ENCODE data around the gene HSD17B3.
"Not testable (repeated sequence)": the region's sequence is repeated elsewhere in the genome, so short reads cannot be mapped to it uniquely, and the experiment has no call there.

Gene HSD17B3

GRCh38 chr9:96306958-96307357, 5.0 kb upstream of the HSD17B3 start:
- DNase-seq (ENCODE audit: low read depth): not testable (repeated sequence)

- DNase-seq (ENCODE audit: low read depth): no peak
Measured at GRCh38 chr9:96305171-96305570, 3.2 kb upstream of the HSD17B3 start.

DNA sequence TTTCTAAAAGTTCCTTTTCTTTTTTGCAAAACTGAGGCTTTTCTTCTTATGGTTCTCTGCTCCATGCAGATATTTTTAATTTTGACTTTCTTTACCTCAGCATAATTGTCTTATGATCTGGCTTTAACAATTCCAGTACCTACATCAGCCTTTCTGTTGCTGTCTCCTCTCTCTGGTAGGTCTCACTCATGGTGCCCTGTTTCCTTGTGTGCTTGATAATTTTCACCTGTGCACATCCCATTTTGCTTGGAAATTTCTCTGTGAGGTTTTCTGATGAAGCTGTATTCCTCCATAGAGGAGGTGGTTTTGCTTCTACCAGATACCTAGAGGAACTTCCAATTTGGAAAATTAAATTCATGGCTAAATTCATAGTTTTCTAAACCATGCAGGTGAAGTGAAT, 2.3 kb upstream of the HSD17B3 start:
- DNase-seq (ENCODE audit: low read depth): no peak

- DNase-seq (ENCODE audit: low read depth): no peak
Measured at GRCh38 chr9:96299823-96300222, 2.2 kb downstream of the HSD17B3 start.

DNA sequence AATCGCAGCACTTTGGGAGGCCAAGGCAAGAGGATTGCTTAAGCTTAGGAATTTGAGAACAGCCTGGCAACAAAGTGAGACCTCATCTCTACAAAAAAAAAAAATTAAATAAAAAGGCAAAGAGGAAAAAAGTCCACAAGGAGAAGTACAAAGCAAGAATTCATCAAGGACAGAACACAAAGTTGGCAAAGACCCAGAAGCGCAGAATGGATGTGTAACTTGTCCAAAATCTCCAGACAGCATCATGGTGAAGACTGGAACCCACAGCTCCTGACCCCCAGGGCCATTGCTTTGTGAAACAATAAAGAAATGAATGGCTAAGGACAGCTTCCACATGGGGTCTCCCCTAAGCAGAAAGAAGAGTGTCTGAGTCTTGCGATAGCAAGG, 7.8 kb downstream of the HSD17B3 start:
- DNase-seq (ENCODE audit: low read depth): no peak

- no peak for DNase-seq (ENCODE audit: low read depth)
Measured at GRCh38 chr9:96293498-96294158, 8.3 kb downstream of the HSD17B3 start.

DNA sequence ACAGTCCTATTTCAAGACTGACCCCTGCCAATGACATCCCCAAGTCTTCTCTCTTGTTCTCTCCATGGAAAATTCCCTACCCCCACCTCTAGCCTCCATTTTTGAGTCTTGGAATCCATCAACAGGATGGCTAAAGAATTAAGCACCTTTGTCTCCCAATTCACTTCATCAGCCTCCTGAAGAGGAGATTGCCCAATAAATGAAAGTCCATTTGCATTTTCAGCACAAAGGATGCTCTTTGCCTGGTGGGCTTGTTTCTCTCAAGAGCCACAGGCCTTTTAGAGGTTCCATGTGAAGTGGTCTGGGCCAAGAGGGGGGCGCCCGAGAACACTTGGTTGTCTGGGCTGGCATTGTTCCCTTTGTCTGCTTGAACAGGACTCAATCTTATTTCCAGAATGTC, 12.6 kb downstream of the HSD17B3 start:
- no peak for DNase-seq (ENCODE audit: low read depth)

DNA sequence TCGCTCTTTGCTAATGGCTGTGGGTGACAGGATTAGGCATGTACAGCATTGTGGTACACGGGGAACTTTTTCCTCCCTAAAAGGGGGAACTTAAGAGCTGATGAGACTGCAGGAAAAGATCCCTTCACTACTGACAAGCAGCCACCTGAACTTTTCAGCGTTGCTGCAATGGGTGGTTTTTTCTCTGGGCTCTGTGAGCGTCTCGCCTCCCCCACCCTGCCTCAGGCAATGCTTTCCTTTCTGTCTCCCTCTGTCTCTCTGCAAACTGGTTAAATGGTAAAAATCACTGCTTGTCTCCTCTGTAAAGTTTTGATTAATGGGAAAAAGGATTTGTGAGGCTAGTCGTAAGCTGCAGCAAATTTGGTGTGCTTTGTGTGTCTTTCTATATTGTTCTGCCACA, 20.3 kb downstream of the HSD17B3 start:
- no peak for DNase-seq (ENCODE audit: low read depth)

DNA sequence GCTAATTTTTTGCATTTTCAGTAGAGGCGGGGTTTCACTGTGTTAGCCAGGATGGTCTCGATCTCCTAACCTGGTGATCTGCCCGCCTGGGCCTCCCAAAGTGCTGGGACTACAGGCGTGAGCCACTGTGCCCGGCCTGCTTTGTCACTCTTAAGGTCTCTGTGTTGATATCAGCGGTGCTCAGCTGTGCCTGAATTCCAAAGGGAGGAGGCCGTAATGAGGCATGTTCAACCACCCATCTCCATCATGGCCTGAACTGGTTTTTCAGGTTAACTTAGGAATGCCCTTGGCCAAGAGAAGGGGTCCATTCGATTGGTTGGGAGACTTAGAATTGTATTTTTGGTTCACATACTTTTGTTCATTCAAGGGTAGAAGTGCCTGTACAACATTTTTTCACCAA, 22.0 kb downstream of the HSD17B3 start:
- DNase-seq (ENCODE audit: low read depth): no peak

GRCh38 chr9:96274939-96275338, 27.0 kb downstream of the HSD17B3 start:
- no peak for DNase-seq (ENCODE audit: low read depth)

- no peak for DNase-seq (ENCODE audit: low read depth)
Measured at GRCh38 chr9:96270236-96270744, 31.7 kb downstream of the HSD17B3 start.

GRCh38 chr9:96258967-96259366, 43.0 kb downstream of the HSD17B3 start:
- DNase-seq (ENCODE audit: low read depth): no peak

GRCh38 chr9:96256800-96257199, 45.2 kb downstream of the HSD17B3 start:
- no peak for DNase-seq (ENCODE audit: low read depth)

GRCh38 chr9:96255698-96256097, 46.3 kb downstream of the HSD17B3 start:
- DNase-seq (ENCODE audit: low read depth): no peak

GRCh38 chr9:96253059-96253696, 48.8 kb downstream of the HSD17B3 start:
- no peak for DNase-seq (ENCODE audit: low read depth)

DNA sequence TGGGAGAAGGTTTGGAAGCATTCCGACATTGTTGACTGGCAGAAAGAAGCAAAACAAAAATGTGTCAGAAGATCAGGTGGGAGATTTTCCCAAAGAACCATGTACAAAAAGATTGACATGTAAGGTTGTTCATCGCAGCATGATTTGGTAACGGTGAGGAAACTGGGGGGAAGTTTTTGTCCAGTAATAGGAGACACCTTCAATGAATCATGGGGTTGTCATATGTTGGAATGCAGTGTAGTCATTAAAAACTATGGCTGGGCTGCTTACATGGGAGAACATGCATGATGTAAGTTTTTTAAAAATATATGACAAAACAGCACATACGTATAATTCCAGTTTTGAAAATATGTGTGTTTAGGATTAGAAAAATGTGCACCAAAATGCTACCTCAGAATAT, 50.5 kb downstream of the HSD17B3 start:
- DNase-seq (ENCODE audit: low read depth): no peak

GRCh38 chr9:96249746-96250145, 52.2 kb downstream of the HSD17B3 start:
- no peak for DNase-seq (ENCODE audit: low read depth)

GRCh38 chr9:96246267-96246671, 55.7 kb downstream of the HSD17B3 start:
- DNase-seq (ENCODE audit: low read depth): no peak

- DNase-seq (ENCODE audit: low read depth): no peak
Measured at GRCh38 chr9:96245399-96245798, 56.6 kb downstream of the HSD17B3 start.

GRCh38 chr9:96243778-96244177, 58.2 kb downstream of the HSD17B3 start:
- DNase-seq (ENCODE audit: low read depth): no peak

DNA sequence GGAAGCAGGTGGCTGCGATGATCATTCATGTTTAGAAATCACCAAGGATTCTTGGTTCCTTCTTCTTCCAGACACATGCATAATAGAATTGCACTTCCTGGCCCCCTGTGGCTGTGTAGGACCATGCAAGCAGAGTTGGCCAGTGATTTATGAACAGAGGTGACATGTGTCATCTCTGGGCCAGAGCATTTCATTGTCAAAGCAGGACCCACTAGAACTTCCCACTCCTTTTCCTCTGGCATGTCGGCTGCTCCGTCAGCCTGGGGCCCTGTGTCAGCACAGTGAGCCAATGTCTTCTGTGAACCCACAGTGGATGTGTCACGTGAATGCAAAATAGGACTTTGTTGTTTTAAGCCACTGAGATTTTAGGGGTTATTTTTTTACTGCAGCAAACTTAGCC, 59.2 kb downstream of the HSD17B3 start:
- DNase-seq (ENCODE audit: low read depth): no peak

- no peak for DNase-seq (ENCODE audit: low read depth)
Measured at GRCh38 chr9:96241391-96241809, 60.6 kb downstream of the HSD17B3 start.

GRCh38 chr9:96236854-96237550, 65.0 kb downstream of the HSD17B3 start:
- no peak for DNase-seq (ENCODE audit: low read depth)
